Natural killer cell treated with Interleukin-12 subunit alpha and Interleukin-12 subunit beta and Interleukin-15 and Interleukin-18, amount 100 ng/mL, for 72 hours (primary cell): ENCODE data around the gene KHDC1. TPM values are rescaled to one million over a fixed set of nuclear protein-coding genes. Genes with fewer than 3 reads are reported as not detected.
A peak's percentile ranks its signal among the peaks of the same experiment; 100 is the strongest.
"Not testable (repeated sequence)": the region's sequence is repeated elsewhere in the genome, so short reads cannot be mapped to it uniquely, and the experiment has no call there.

Source experiments
- ATAC-seq, 2 donors: fragments of 150-1000 bp; cut with Tn5 transposase in 1 of 2; sonication (Bioruptor Pico), chemical (Tn5 transposase) in 1 of 2; 2 replicates each; pipeline ENCODE4 v1.10.0; 2021
- DNase-seq: peaks from one replicate; pipeline ENCODE4 v3.0.0; 2022; ENCODE audit warnings: low spot score
- H3K27ac Mint-ChIP-seq, 2 donors: 1 replicate in 1 of 2; 2 replicates in 1 of 2; pipeline ENCODE4 v1.8.0; 2022; ENCODE audit warnings: mixed read lengths in 2 of 2, mild to moderate bottlenecking in 1 of 2, moderate library complexity in 1 of 2
- H3K27me3 Mint-ChIP-seq, 2 donors: 1 replicate in 1 of 2; 2 replicates in 1 of 2; pipeline ENCODE4 v1.8.0; 2022; ENCODE audit warnings: mixed read lengths in 2 of 2
- H3K36me3 Mint-ChIP-seq: one replicate; pipeline ENCODE4 v1.8.0; 2022; ENCODE audit warnings: mixed read lengths
- H3K4me1 Mint-ChIP-seq, 2 donors: 1 replicate in 1 of 2; 2 replicates in 1 of 2; pipeline ENCODE4 v1.8.0; 2022; ENCODE audit warnings: low read depth in 2 of 2, mixed read lengths in 2 of 2, mild to moderate bottlenecking in 1 of 2
- H3K4me3 Mint-ChIP-seq: one replicate; pipeline ENCODE4 v1.8.0; 2022; ENCODE audit warnings: mixed read lengths
- H3K9me3 Mint-ChIP-seq: 2 replicates; pipeline ENCODE4 v1.8.0; 2022; ENCODE audit warnings: mixed read lengths
- total RNA-seq, 2 donors: library from RNA; stranded (reverse); gene quantifications; one replicate each; pipeline ENCODE4 v1.2.3, GENCODE V29; 2022

KHDC1 gene
- total RNA-seq: 10 to 100 TPM in 1 of 2 donors, 1 to 10 TPM in 1; 3.7 to 14.9 TPM

GRCh38 chr6:73262671-73263569 lies at the start of gene KHDC1:
Gene KHDC1 (minus strand): TSS chr6:73263196. CDS start chr6:73242517, 20,679 bp downstream.
- no peaks in the 10 kb centered on the region for H3K27me3 Mint-ChIP-seq
- DNase-seq: peak; percentile 76
- peak within 1 kb of the TSS; percentile 92 for H3K4me3 Mint-ChIP-seq
- H3K9me3 Mint-ChIP-seq: no peaks in the 10 kb centered on the region
- H3K4me1 Mint-ChIP-seq: peaks cover 28 to 35% of the 10 kb centered on the region in 2 donors
- H3K36me3 Mint-ChIP-seq: no peaks in the 10 kb centered on the region
- peak; percentile 91 to 96 for ATAC-seq
- peak within 1 kb of the TSS; percentile 73 to 74 for H3K27ac Mint-ChIP-seq

GRCh38 chr6:73310503-73310845 lies 47.5 kb upstream of the KHDC1 start:
- H3K4me3 Mint-ChIP-seq: peak overlapping the region; percentile 99
- H3K27ac Mint-ChIP-seq: peak overlapping the region; percentile 87 to 90
- H3K9me3 Mint-ChIP-seq, ATAC-seq, DNase-seq, H3K36me3 Mint-ChIP-seq: not testable (repeated sequence)
- H3K4me1 Mint-ChIP-seq: peaks cover 15 to 19% of the 10 kb centered on the region in 2 donors
- H3K27me3 Mint-ChIP-seq: peaks cover 30 to 35% of the 10 kb centered on the region in 2 donors

- H3K9me3 Mint-ChIP-seq: no peaks in the 10 kb centered on the region
- DNase-seq (peak; percentile 84), ATAC-seq (peak; percentile 97 to 98)
- peak overlapping the region; percentile 87 to 90 for H3K27ac Mint-ChIP-seq
- H3K27me3 Mint-ChIP-seq: peaks cover 26 to 29% of the 10 kb centered on the region in 2 donors
- H3K4me1 Mint-ChIP-seq: peaks cover 15 to 19% of the 10 kb centered on the region in 2 donors
- H3K36me3 Mint-ChIP-seq: no peaks in the 10 kb centered on the region
- H3K4me3 Mint-ChIP-seq: peak overlapping the region; percentile 99
Measured at GRCh38 chr6:73309785-73310502, 46.9 kb upstream of the KHDC1 start.

- Mint-ChIP-seq H3K36me3 (no peaks in the 10 kb centered on the region), H3K4me3 (peak overlapping the region; percentile 99), H3K4me1 (peaks cover 15 to 19% of the 10 kb centered on the region in 2 donors), H3K27ac (peak overlapping the region; percentile 87 to 90), H3K27me3 (peaks cover 26 to 29% of the 10 kb centered on the region in 2 donors), H3K9me3 (no peaks in the 10 kb centered on the region)
- ATAC-seq (no peak), DNase-seq (no peak)
Measured at GRCh38 chr6:73309535-73309784, 46.5 kb upstream of the KHDC1 start.

- Mint-ChIP-seq H3K27ac (peak overlapping the region; percentile 87 to 90), H3K4me1 (peaks cover 15 to 19% of the 10 kb centered on the region in 2 donors), H3K36me3 (no peaks in the 10 kb centered on the region), H3K9me3 (no peaks in the 10 kb centered on the region), H3K27me3 (peaks cover 23 to 26% of the 10 kb centered on the region in 2 donors), H3K4me3 (peak overlapping the region; percentile 99)
- ATAC-seq (no peak), DNase-seq (no peak)
Measured at GRCh38 chr6:73308712-73309534, 45.9 kb upstream of the KHDC1 start.

- not testable (repeated sequence) for H3K4me3 Mint-ChIP-seq, H3K27ac Mint-ChIP-seq
Measured at GRCh38 chr6:73303773-73304172, 40.8 kb upstream of the KHDC1 start.

GRCh38 chr6:73302339-73302738 lies 39.3 kb upstream of the KHDC1 start:
- DNase-seq (no peak), ATAC-seq (peak in 1 of 2 donors; percentile 45)
- Mint-ChIP-seq H3K4me1 (peaks cover 14 to 16% of the 10 kb centered on the region in 2 donors), H3K27me3 (no peaks in the 10 kb centered on the region), H3K36me3 (no peaks in the 10 kb centered on the region), H3K4me3 (no peak overlapping the region), H3K9me3 (no peaks in the 10 kb centered on the region), H3K27ac (no peak overlapping the region)

More at GRCh38 chr6:73303773-73304172, 40.8 kb upstream of the KHDC1 start:
- not testable (repeated sequence) for H3K9me3 Mint-ChIP-seq, H3K36me3 Mint-ChIP-seq, H3K27me3 Mint-ChIP-seq, ATAC-seq, DNase-seq
- H3K4me1 Mint-ChIP-seq: peaks cover 14 to 15% of the 10 kb centered on the region in 2 donors

GRCh38 chr6:73299151-73299971 lies 36.4 kb upstream of the KHDC1 start:
- peak; percentile 74 to 76 for ATAC-seq
- H3K4me3 Mint-ChIP-seq: peak overlapping the region; percentile 34
- peaks cover 7 to 11% of the 10 kb centered on the region in 2 donors for H3K4me1 Mint-ChIP-seq

GRCh38 chr6:73293331-73293730 lies 30.3 kb upstream of the KHDC1 start:
- Mint-ChIP-seq H3K4me3 (no peak overlapping the region), H3K27ac (no peak overlapping the region), H3K9me3 (no peaks in the 10 kb centered on the region), H3K4me1 (no peaks in the 10 kb centered on the region), H3K27me3 (no peaks in the 10 kb centered on the region), H3K36me3 (no peaks in the 10 kb centered on the region)
- no peak for ATAC-seq
- DNase-seq: no peak

More at GRCh38 chr6:73299151-73299971, 36.4 kb upstream of the KHDC1 start:
- Mint-ChIP-seq H3K27me3 (no peaks in the 10 kb centered on the region), H3K36me3 (no peaks in the 10 kb centered on the region), H3K27ac (no peak overlapping the region), H3K9me3 (no peaks in the 10 kb centered on the region)
- no peak for DNase-seq

GRCh38 chr6:73290435-73290834 lies 27.4 kb upstream of the KHDC1 start:
- Mint-ChIP-seq H3K36me3 (no peaks in the 10 kb centered on the region), H3K9me3 (no peaks in the 10 kb centered on the region), H3K4me3 (no peak overlapping the region), H3K4me1 (no peaks in the 10 kb centered on the region), H3K27ac (no peak overlapping the region), H3K27me3 (no peaks in the 10 kb centered on the region)
- DNase-seq (no peak), ATAC-seq (no peak)

GRCh38 chr6:73286752-73287151 lies 23.8 kb upstream of the KHDC1 start:
- H3K9me3 Mint-ChIP-seq: no peaks in the 10 kb centered on the region
- no peaks in the 10 kb centered on the region for H3K27me3 Mint-ChIP-seq
- H3K27ac Mint-ChIP-seq: no peak overlapping the region
- H3K4me3 Mint-ChIP-seq: no peak overlapping the region
- DNase-seq (no peak), ATAC-seq (no peak)
- no peaks in the 10 kb centered on the region for H3K36me3 Mint-ChIP-seq
- no peaks in the 10 kb centered on the region for H3K4me1 Mint-ChIP-seq

GRCh38 chr6:73285674-73286283 lies 22.8 kb upstream of the KHDC1 start:
- H3K27ac Mint-ChIP-seq: no peak overlapping the region
- H3K9me3 Mint-ChIP-seq: no peaks in the 10 kb centered on the region
- no peaks in the 10 kb centered on the region for H3K4me1 Mint-ChIP-seq
- no peak overlapping the region for H3K4me3 Mint-ChIP-seq
- H3K27me3 Mint-ChIP-seq: no peaks in the 10 kb centered on the region
- no peaks in the 10 kb centered on the region for H3K36me3 Mint-ChIP-seq
- DNase-seq (no peak), ATAC-seq (no peak)
